Stimulated activated CD8-positive, alpha-beta memory T cell treated with anti-CD3 and anti-CD28 coated beads, Interleukin-15, amount 100 ng/mL, for 24 hours (primary cell): Measurements from ENCODE around the gene INHBE.
"Not testable (repeated sequence)": the region's sequence is repeated elsewhere in the genome, so short reads cannot be mapped to it uniquely, and the experiment has no call there.

ENCODE experiments used
- DNase-seq: peaks from one replicate; pipeline ENCODE4 v3.0.0-alpha.2; 2020; ENCODE audit warnings: low read depth

INHBE gene

DNA sequence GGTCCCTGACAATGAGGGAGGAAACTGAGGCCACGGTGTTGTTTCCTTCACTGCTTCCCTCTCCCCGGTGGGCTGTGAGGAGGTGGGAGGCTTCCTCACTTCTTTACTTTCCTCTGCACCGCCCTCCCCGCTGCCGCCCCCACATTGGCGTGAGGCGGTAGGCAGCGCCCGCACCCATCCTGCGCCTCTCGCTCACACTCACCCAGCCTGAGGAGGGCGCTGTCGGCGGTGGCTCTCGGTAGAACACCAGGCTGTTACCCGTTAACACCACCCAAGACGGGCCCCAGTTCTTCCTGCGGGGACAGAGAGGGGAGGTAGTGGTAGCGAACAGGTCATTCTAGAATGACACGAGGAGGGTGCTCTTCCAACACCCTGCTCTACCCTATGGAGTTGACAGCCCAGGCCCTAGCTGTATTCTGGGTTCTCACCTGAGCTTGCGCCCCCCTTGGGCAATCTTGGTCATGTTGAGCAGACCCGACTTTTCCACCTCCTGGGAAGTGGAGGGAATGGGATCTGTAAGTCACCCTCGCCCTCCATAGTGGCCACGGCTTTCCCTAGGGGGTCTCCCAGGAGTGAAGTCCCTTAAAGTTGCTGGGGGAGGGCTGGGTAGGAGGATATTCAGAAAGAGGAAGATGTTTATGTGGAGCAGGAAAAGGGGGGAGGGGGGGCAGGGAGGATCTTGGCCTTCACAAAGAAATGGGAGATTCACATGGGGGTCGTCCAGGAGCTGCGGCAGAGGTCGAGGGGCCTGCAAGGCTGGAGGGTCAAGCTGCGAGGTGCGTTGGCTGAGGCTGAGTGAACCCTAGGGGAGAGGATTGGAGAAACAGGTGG lies 21.3 kb downstream of the INHBE start:
- DNase-seq = no peak

DNA sequence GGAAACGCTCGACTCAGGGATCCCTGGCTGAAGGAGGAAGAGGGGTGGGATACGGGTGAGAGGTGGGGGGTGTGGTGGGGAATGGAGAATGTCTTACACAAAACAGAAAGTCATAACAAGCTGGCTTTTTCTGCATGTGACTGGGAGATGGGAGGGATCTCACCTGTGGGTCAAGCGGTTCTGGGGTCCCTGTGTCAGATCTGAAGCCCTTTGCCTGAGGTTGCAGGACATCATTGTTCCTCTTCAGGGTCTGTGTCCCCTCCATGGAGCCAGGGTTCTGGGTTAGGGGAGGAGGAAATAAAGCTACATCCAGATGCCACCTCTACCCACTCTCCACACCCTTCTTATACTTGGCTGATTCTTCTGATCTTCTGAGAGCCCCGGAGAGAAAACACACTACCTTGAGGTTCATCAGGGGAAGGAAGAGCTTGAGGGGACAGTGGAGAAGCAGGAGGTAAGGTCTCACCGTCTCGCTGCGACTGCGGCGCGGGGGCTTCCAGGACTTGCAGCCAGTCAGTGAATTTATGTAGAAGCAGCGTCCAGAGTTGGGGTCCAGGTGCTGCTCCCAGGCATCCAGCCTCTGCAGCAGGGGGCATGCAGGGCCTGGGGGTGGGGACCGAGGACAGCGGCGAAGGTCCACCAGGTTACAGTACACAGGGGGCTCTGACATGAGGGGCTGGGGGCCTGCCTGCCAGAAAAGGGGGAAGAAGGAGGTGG lies 22.0 kb downstream of the INHBE start:
- no peak for DNase-seq

DNA sequence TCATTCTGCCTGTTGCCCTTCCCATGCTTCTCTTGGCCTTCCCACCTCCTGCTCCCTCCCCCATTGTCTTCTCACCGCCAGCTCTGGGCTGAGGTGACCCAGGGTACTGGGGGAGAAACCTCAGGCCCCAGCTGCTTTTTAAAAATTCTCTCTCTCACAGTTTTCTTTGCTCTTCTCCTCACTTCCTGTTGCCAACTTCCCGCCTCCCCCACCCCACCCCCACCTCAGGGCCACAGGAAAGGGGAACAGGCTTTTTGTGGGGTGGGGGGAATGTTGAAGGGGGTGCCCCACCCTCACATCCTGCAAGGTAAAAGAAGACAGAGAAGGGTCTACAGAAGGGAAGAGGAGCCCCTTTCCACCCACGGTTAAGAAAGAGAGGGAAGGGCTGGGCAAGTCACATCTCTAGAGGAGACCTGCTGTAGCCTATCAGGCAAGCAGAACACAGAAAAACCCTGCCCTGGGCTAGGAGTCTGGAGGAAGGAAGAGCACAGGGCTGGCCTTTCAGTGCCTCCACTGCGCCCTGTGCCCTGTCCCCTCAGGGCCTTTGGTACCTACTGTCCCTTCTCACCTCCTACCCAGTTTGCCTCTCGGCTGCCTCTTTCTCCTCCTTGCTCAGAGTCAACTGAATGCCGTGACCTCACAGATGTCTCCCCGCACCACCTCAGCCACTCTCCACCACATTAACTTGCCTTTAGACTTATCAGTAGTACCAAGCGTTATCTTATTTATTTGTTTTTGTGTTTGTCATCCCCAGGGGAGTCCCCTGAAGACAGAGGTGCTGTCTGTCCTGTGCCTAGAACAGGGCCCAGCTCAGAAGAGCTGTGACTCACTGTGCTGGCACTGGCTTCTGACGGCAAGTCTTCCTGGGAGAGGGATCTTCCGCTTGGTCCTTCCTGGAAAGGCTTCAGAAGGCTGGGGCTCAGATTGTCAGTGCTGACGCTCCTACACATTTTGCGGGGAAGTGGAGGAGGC lies 22.9 kb downstream of the INHBE start:
- no peak for DNase-seq

DNA sequence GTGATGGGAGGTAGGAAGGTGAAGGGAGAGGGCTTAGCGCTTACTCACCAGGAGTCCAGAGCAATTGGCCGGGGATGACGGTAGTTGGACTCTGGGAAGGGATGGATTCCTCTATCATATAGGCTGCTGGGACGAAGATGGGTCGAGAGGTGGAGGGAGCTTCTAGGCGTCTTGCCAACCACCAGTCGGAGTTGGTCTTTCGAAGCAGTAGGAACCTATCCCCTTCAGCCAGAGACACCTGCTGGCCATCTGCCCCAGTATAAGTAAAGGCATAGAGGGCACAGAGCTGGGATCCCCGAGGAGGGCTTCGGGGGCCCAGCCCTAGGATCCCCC lies 23.9 kb downstream of the INHBE start:
- DNase-seq = no peak

DNA sequence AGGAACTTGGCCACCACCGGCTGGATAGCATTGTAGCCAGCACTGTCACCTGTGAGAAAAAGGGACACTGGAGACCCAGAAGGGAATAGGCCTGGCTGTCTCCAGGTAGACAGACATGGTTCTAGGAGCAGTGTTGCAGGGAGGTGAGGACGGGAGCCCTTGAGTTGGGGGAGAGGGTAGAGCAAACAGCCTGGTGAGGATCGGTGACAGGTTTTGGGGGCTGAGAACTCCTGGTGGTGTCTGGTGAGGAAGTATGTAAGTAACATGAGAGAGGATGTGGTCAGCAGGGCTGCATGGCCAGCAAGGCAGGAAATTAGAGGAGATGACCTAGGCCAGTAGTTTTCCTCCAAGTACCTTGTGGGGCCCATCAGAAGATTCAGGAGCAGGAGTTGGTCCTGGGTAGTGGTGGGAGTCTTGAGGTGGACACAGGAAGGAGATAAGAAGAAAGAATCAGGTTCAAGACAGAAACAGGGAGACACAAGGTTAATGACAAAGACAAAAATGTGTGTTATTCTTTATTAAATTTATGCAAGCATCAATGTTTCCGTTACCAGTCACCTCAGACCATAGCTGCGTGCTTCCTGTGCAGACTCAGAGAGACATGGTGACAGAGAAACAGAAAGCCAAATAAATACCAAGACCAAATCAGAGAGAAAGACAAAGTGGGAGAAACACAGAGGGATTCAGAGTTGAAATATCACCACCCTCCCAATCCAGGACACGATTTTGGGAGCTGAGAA lies 24.4 kb downstream of the INHBE start, which contains the start of gene ARHGAP9:
Gene ARHGAP9 (minus strand): TSS at position 491 of the 740 bp plus-strand sequence. CDS start 460 bp downstream, at position 31.
- DNase-seq = no peak

DNA sequence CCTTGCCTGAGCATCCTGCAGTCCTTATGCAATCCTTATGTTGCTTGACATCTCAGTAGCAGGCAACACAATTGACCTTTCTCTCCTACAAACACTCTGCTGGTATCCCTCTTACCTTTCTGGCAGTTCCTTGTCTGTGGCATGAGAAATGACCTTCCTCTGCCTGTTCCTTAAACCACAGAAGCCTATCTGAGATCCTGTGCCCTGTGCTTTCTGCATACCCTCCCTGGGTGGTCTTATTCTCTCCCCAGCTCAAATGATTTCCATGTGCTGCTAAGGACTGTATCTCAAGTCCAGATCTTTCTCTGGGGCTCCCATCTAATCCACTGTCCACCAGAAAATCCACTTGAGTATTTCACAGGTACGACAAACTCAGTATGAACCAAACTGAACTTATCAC lies 26.6 kb downstream of the INHBE start:
- DNase-seq = no peak

DNA sequence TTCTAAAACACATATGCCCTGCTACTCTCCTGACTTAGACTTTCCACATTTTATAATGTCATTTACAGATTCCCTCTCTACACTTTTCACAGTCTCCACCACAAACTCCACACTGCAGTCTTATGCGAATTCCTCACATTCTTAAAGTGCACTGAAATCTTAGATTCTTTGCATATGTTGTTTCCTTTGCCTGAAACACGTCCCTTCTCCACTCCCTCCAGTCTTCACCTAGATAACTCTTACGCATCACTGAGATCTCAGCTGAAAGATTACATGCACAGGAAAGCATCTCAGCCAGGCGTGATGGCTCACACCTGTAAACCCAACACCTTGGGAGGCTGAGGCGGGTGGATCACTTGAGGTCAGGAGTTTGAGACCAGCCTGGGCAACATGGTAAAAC lies 28.4 kb downstream of the INHBE start:
- no peak for DNase-seq

DNA sequence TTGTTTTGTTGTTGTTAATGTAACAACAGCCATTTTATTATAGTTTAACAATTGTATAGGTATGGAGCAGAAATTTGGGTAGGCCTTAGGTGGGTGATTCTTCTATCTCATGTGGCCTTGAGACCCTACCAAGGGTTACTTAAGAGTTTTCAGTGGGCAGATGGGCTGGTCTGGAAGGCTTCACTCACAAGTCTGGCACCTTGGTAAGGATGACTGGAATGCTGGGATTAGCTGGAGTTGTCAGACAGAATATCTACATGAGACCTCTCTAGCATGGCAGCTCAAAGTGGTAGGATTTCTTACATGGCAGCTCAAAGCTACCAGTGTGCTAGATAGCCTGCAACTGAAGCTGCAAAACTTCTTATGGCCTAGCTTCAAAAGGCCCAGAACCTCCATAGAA lies 30.6 kb downstream of the INHBE start:
- DNase-seq = no peak

DNA sequence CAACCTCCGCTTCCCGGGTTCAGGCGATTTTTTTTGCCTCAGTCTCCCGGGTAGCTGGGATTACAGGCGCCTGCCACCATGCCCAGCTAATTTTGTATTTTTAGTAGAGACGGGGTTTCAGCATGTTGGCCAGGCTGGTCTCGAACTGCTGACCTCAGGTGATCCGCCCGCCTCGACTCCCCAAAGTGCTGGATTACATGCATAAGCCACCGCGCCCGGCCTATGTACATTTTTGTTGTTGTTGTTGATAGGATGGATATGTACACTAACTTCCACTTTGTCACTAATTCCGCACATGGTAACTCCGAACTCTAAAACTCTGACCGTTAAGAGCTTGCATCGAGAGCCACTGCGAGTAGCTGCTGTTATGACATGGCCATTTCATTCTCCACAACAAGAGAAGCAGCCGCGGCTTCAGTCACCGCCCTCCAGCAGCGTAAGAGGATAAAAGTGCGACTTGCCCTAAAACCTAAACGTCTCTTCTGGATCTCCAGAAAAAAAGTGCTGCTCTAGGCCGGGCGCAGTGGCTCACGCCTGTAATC lies 32.0 kb downstream of the INHBE start:
- DNase-seq = no peak

DNA sequence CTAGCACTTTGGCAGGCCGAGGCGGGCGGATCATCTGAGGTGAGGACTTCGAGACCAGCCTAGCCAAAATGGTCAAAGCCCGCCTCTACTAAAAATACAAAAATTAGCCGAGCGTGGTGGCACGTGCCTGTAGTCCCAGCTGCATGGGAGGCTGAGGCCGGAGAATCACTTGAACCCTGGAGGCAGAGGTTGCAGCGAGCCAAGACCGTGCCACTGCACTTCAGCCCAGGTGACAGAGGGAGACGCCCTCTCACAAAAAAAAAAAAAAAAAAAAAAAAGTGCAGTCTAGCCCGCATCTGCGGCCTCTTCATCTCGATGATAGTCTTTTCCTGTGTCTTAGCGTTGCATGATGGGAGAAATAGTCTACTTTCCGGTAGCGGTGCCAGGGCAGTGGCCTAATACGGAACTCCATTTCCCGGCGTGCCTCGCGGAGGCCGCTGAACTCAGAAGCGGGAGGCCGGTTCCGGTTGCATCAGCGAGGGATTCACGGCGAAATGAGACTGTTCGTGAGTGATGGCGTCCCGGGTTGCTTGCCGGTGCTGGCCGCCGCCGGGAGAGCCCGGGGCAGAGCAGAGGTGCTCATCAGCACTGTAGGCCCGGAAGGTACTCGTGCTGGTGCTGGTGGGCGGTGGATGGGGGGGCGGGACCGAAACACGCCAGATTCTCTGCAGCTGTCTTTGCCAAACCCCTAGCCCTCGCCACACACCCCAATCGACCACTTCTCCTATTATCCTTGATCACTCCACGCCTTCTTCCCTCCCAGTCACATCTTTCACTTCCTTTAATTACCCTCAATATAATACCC lies 32.7 kb downstream of the INHBE start, which contains the start of gene MARS1:
Gene MARS1 (plus strand): TSS at position 472 of the 805 bp plus-strand sequence. CDS start 23 bp downstream, at position 495.
- peak; percentile 56 for DNase-seq

DNA sequence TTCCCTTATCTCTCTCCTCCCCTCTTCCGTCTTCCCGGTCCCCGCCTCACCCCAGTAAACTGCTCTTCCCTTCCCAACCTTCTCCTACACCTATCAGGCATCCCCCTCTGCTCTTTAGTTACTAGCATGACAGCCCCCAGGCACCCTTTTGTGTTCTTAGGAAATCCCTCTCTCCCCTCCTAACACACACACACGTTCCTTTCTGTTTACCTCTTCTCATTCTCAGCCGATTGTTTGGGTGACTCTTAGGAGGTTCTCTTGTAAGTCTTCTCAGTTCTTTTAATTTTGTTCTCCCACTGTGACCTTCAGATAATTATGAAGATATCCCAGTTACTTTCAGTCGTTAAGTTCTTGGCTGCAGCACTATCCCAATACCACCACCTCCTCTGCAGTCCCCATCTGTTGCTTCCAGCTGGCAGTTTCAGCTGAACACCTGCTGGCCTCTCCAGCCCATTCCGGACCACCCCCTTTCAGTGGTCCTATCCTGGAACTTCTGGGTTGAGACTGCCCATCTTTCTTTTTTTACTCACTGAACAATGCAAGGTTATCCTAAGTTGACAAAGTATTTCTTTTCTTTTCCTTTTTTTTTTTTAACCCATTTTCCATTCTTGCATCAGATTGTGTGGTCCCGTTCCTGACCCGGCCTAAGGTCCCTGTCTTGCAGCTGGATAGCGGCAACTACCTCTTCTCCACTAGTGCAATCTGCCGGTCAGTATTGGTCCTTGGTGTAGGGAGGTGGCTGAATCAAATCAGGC lies 33.5 kb downstream of the INHBE start:
- no peak for DNase-seq

DNA sequence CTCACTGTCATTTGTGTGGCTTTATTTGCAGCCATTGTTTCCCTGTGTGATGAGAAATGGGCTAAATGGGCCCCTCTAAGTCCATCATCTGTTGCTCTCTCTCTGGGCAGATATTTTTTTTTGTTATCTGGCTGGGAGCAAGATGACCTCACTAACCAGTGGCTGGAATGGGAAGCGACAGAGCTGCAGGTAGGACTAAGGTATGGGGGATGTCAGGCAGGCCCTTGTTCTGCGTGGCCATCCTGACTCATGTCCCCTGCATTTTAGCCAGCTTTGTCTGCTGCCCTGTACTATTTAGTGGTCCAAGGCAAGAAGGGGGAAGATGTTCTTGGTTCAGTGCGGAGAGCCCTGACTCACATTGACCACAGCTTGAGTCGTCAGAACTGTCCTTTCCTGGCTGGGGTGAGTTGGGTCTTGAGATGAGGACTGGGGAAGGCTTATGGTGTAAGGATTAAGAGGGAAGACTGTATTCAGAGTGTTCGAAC lies 34.1 kb downstream of the INHBE start:
- no peak for DNase-seq

DNA sequence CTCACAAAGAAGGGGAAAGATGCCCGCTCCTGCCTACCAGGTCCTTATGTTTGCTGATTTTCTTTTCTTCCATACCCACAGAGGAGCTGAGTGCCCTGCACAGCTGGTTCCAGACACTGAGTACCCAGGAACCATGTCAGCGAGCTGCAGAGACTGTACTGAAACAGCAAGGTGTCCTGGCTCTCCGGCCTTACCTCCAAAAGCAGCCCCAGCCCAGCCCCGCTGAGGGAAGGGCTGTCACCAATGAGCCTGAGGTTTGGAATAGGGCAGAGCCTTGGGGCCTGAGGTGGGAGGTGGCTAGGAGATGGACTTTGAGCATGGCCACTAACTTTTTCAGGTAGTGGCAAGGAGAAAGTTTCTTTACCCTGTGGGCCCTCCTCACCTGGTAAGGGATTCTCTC lies 35.0 kb downstream of the INHBE start:
- DNase-seq = no peak

DNA sequence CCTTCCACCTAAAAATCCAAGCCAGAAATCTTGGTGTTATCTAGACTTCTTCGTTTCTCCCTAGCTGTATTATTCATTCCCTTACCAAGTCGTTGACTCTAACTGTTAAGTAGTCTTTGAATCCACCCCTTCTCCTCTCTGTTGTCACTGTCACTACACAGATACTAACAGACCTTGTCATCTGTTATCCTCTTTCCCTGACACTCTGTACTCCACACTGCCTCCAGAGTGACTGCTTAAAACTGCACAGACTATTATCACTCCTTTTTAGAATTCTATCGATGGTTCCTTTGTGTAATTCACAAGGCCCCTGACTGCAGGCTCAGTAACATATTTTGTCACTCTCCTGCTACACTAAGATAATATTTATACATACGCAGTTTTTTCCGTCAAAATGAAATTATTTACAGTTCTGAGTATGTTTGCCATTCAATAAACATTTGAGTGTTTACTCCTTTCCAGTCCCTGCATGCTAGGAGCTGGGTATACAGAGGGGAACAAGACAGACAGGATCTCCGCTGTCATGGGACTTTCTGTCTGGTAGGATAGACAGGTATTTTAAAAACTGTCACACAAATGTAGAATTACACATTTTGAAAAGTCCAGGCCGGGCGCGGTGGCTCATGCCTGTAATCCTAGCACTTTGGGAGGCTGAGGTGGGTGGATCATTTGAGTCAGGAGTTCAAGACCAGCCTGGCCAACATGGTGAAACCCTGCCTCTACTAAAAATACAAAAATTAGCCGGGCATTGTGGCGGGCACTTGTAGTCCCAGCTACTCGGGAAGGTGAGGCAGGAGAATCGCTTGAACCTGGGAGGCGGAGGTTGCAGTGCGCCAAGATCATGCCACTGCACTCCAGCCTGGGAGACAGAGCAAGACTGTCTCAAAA lies 36.5 kb downstream of the INHBE start:
- no peak for DNase-seq

DNA sequence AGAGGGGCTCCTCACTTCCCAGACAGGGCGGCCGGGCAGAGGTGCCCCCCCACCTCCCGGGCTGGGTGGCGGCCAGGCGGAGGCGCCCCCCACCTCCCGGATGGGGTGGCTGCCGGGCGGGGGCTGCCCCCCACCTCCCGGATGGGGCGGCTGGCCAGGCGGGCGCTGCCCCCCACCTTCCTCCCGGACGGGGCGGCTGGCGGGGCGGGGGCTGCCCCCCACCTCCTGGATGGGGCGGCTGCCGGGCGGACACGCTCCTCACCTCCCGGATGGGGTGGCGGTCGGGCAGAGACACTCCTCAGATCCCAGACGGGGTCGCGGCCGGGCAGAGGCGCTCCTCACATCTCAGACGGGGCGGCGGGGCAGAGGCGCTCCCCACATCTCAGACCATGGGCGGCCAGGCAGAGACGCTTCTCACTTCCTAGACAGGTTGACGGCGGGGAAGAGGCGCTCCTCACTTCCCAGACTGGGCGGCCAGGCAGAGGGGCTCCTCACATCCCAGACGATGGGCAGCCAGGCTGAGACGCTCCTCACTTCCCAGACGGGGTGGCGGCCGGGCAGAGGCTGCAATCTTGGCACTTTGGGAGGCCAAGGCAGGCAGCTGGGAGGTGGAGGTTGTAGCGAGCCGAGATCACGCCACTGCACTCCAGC lies 40.1 kb downstream of the INHBE start:
- DNase-seq = not testable (repeated sequence)

DNA sequence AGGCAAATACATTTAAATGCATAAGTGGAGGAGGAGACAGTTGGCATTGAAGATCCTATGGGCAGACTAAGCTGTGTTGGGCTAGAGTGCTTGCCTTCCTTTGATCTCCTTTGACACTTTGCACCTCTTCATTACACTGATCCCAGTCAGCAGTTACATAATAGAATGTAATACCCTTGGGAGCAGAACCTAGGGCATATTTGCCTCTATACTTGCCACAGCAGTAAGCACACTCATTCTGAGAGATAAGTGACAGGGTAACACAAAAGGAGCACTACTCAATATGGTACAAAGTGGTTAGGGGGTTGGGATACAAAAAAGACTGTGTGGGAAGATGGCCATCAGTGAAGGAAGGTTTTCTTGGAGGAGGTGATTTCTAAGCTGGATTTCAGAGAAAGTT lies 41.7 kb downstream of the INHBE start:
- no peak for DNase-seq

DNA sequence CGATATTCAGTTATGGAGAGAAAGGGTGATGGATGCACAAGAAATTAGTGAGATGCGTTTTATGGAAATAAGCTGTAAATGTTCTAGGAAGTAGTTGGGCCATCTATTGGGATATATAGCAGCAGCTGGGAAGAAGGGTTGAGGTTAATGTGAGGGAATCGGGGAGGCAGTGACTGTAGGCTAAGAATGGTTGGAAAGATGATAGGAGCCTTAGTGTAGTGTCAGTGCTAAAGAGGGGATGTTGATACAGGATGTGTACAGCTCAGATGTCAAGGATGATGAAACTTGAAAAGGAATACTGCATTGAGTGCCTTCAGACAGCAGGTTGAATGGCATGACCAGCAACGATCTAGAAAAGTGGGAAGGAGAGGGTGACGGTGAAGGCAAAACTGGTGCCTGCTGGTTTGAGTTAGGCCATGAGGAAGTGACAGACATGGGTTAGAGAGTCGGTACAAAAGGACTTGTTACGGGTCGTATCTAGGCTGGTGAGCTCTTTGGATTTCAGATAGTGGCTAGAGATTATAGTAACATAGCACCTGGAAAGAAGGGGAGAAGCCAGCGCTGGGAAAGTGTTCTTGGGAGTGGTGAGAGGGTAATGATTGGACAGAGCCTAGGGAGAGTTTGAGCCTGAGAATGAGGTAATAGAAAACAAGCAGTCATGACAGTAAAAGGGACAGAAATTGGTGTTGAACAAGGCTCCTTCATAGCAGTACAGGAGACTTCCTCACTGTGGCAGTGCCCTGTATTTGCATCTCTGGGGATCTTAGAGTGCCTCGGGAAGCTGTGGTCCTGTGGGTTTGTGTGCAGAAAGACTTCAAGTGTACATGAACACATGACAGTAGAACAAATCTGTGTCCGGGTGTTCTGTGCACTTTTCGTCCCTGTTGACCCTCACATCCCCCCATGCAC lies 42.4 kb downstream of the INHBE start:
- DNase-seq = no peak
